HepG2 (cell line): ENCODE results near the gene GNB1. TPM values are rescaled to one million over a fixed set of nuclear protein-coding genes. Genes with fewer than 3 reads are reported as not detected.
A peak's percentile ranks its signal among the peaks of the same experiment; 100 is the strongest.

ENCODE experiments used
- ARID5B ChIP-seq: IDR thresholded peaks from 2 replicates; pipeline ENCODE4 v1.4.0; 2020; ENCODE audit warnings: mild to moderate bottlenecking, missing genetic modification reagents
- DRAP1 ChIP-seq: IDR thresholded peaks from 2 replicates; pipeline ENCODE4 v1.6.1; 2016; ENCODE audit warnings: missing genetic modification reagents, missing compliant biosample characterization
- MED1 ChIP-seq: sonication (generic); formaldehyde crosslinking; IDR thresholded peaks from 2 replicates; pipeline ENCODE4 v1.4.0; 2020; ENCODE audit warnings: missing genetic modification reagents
- NR2F2 ChIP-seq: IDR thresholded peaks from 2 replicates; pipeline ENCODE4 v1.6.1; 2012; ENCODE audit warnings: low read depth, inconsistent platforms, borderline replicate concordance
- POLR2G ChIP-seq: fragments of 200-400 bp; formaldehyde crosslinking; IDR thresholded peaks from 2 replicates; pipeline ENCODE4 v1.6.1; 2018; ENCODE audit warnings: mild to moderate bottlenecking, low read depth, low read length, moderate library complexity
- SOX5 ChIP-seq: IDR thresholded peaks from 2 replicates; pipeline ENCODE4 v1.6.1; 2016; ENCODE audit warnings: borderline replicate concordance
- TEAD2 ChIP-seq: sonication (generic); formaldehyde crosslinking; IDR thresholded peaks from 2 replicates; pipeline ENCODE4 v1.9.0; 2021; ENCODE audit warnings: missing genetic modification reagents
- TFE3 ChIP-seq: IDR thresholded peaks from 2 replicates; pipeline ENCODE4 v1.6.1; 2016
- U2AF1 ChIP-seq: fragments of 200-400 bp; formaldehyde crosslinking; optimal IDR thresholded peaks from 2 replicates; pipeline ENCODE3; 2017; ENCODE audit warnings: mild to moderate bottlenecking, low read depth, low read length
- WIZ ChIP-seq: sonication (generic); formaldehyde crosslinking; IDR thresholded peaks from 2 replicates; pipeline ENCODE4 v1.5.1; 2020; ENCODE audit warnings: mild to moderate bottlenecking, missing genetic modification reagents
- ZBED4 ChIP-seq: sonication (generic); formaldehyde crosslinking; IDR thresholded peaks from 2 replicates; pipeline ENCODE4 v1.4.0; 2020; ENCODE audit warnings: missing genetic modification reagents, borderline replicate concordance
- ZFP41 ChIP-seq: sonication (generic); formaldehyde crosslinking; IDR thresholded peaks from 2 replicates; pipeline ENCODE4 v1.4.0; 2020; ENCODE audit warnings: mild to moderate bottlenecking, missing genetic modification reagents, borderline replicate concordance
- ZMYM2 ChIP-seq: sonication (generic); formaldehyde crosslinking; IDR thresholded peaks from 2 replicates; pipeline ENCODE4 v1.8.0; 2022; ENCODE audit warnings: mild to moderate bottlenecking, missing genetic modification reagents
- ZNF329 ChIP-seq: sonication (generic); formaldehyde crosslinking; IDR thresholded peaks from 2 replicates; pipeline ENCODE4 v1.9.0; 2021; ENCODE audit warnings: low read depth, mild to moderate bottlenecking, missing genetic modification reagents
- ZNF670 ChIP-seq: sonication (generic); formaldehyde crosslinking; IDR thresholded peaks from 2 replicates; pipeline ENCODE4 v1.8.0; 2022; ENCODE audit warnings: mild to moderate bottlenecking, missing genetic modification reagents, borderline replicate concordance
- polyA plus RNA-seq, 8 experiments: library from polyadenylated mRNA; depleted of rRNA in 3 of 8; stranded (reverse) in 7 of 8; unstranded in 1 of 8; fragments of >200 nt; fragmentation: Illumina TruSeq in 4 of 8; extraction: Trizol in 4 of 8; gene quantifications; 2 replicates each; pipeline versions ENCODE4 v1.2.1 to v1.2.3, GENCODE V29; 2011 to 2016; ENCODE audit warnings: low read depth in 4 of 8, missing spikeins in 1 of 8, mixed read lengths in 1 of 8; ENCODE audit not compliant: insufficient read depth in 1 of 8
- total RNA-seq, 5 experiments: library from RNA; depleted of rRNA; stranded (reverse); fragments of >200 nt; fragmentation: Illumina TruSeq; extraction: Trizol; gene quantifications; 2 replicates each; pipeline ENCODE4 v1.2.3, GENCODE V29; 2016; ENCODE audit warnings: low read depth in 1 of 5

Gene GNB1
- total and polyA plus RNA-seq, 2 of the 13 experiments (the other 11 are each of a cell fraction or from before 2014, with no cell fraction given) = 66.2 to 327 TPM

- TF ChIP-seq ZNF329 (CRISPR knock-in tag) = no peak
- TF ChIP-seq DRAP1 (CRISPR knock-in tag) = peak; percentile 70
- TF ChIP-seq MED1 (CRISPR knock-in tag) = peak; percentile 57
- no peak; the same call in 1 of the 2 replicates for TF ChIP-seq ZNF670 (CRISPR knock-in tag)
- no peak for TF ChIP-seq ZMYM2 (CRISPR knock-in tag)
- TF ChIP-seq ZFP41 = no peak
- TF ChIP-seq ARID5B (CRISPR knock-in tag) = peak; percentile 47
- 0 out of 2 replicates have a peak, but pooled peaks have one; percentile 30 for TF ChIP-seq TFE3 (CRISPR knock-in tag)
- TF ChIP-seq SOX5 (CRISPR knock-in tag) = no peak
- no peak for TF ChIP-seq ZBED4 (CRISPR knock-in tag)
- no peak for TF ChIP-seq WIZ (CRISPR knock-in tag)
- peak; percentile 46 for TF ChIP-seq U2AF1
- TF ChIP-seq TEAD2 = no peak
- no peak for TF ChIP-seq NR2F2
- TF ChIP-seq POLR2G = peak; percentile 65
Observed at GRCh38 chr1:1922956-1923833, 32.3 kb upstream of the GNB1 start (continued).
